Tibial nerve (tissue), 4 donors: Measurements from ENCODE around the gene DENND2C.
"Not testable (repeated sequence)": the region's sequence is repeated elsewhere in the genome, so short reads cannot be mapped to it uniquely, and the experiment has no call there.

Experiments used
- EP300 ChIP-seq, 2 donors: sonication (generic); formaldehyde crosslinking; IDR thresholded peaks; one replicate each; pipeline ENCODE4 v1.6.1; 2017; ENCODE audit warnings: antibody characterized with exemption in 2 of 2, mild to moderate bottlenecking in 1 of 2
- POLR2A ChIP-seq, 2 donors: fragments of 450-650 bp; IDR thresholded peaks; one replicate each; pipeline ENCODE4 v1.6.1; 2017; ENCODE audit warnings: antibody characterized with exemption in 2 of 2, mild to moderate bottlenecking in 2 of 2, moderate library complexity in 2 of 2
- TF ChIP-seq, protein P1 (sequence below), 5 experiments: fragments of 200-600 bp in 3 of 5; fragments of 450-650 bp in 2 of 5; sonication (generic) in 3 of 5; IDR thresholded peaks; one replicate each; pipeline ENCODE4 v1.5.1; 2016 to 2019; ENCODE audit warnings: antibody characterized with exemption in 5 of 5, mild to moderate bottlenecking in 3 of 5, moderate library complexity in 2 of 5

DNA sequence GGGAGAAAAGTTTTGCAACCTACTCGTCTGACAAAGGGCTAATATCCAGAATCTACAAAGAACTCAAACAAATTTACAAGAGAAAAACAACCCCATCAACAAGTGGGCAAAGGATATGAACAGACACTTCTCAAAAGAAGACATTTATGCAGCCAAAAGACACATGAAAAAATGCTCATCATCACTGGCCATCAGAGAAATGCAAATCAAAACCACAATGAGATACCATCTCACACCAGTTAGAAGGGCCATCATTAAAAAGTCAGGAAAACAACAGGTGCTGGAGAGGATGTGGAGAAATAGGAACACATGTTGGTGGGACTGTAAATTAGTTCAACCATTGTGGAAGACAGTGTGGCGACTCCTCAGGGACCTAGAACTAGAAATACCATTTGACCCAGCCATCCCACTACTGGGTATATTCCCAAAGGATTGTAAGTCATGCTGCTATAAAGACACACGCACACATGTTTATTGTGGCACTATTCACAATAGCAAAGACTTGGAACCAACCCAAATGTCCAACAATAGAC is 106.8 kb downstream of the DENND2C start:
- TF ChIP-seq, protein P1, sequence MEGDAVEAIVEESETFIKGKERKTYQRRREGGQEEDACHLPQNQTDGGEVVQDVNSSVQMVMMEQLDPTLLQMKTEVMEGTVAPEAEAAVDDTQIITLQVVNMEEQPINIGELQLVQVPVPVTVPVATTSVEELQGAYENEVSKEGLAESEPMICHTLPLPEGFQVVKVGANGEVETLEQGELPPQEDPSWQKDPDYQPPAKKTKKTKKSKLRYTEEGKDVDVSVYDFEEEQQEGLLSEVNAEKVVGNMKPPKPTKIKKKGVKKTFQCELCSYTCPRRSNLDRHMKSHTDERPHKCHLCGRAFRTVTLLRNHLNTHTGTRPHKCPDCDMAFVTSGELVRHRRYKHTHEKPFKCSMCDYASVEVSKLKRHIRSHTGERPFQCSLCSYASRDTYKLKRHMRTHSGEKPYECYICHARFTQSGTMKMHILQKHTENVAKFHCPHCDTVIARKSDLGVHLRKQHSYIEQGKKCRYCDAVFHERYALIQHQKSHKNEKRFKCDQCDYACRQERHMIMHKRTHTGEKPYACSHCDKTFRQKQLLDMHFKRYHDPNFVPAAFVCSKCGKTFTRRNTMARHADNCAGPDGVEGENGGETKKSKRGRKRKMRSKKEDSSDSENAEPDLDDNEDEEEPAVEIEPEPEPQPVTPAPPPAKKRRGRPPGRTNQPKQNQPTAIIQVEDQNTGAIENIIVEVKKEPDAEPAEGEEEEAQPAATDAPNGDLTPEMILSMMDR (IDR thresholded peaks at IDR 0.05), result not testable (repeated sequence)
- not testable (repeated sequence) for TF ChIP-seq POLR2A, EP300 (IDR thresholded peaks at IDR 0.05)
